CD4-positive, alpha-beta T cell treated with Interferon gamma for 1 hour (primary cell): ENCODE results near the gene HTT.

Experiments
- DNase-seq: peaks from one replicate; pipeline ENCODE4 v3.0.0-alpha.2; 2020

HTT gene

DNA sequence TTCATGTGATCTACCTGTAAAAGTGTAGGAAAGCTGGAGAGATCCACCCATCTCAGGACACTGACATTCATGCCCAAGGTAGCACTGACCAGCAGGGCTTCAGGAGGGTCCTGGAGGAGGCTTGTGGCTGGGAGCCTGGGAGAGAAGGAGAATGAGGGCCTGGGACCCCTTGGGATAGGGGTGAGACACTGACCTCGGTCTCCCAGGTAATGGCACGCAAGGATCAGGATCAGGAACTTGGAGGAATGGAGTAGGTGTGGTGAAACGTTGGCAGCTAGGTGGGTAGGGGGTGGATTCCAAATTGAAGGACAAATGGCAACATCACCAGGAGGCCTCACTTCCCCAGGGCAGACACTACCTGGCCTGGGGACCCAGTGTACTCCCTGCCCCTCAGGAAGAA lies 206.0 kb downstream of the HTT start:
- DNase-seq, result no peak

DNA sequence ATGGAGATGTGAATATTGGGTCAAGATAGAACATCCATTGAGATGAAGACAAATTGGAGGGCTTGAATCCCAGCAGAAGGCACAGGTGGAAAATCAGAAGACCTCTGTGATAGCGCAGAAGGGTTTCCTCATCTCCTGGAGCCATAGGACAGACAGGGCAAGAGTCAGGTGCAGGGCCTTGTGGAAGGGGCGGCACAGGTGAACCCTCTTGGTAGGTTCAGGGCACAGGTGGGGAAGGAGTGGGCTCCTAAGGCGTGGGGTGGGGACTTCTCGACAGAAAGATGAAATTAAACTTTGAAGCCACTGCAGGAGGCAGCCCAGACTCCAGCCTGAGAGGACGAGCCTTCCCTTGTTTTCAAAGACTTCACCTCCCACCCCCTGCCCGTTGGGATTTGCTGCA lies 209.0 kb downstream of the HTT start:
- DNase-seq, result no peak

DNA sequence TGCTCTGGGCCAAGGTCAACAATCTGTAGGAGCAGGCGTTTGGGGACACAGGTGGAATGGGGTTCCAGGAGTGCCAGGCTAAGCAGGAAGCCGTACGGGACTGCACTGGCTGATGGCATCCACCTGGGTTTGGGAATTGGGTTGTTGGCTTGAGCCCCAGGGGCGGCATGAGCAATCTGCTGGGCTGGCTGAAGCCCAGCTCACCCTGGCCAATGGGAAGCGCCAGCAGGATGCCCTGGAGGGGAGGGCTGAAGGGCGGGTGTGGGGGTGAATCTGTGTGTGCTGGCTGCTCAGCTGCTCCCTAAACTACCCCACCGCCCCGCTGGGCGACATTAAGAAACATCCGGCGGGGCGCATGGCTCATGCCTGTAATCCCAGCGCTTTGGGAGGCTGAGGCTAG lies 209.4 kb downstream of the HTT start:
- no peak for DNase-seq

DNA sequence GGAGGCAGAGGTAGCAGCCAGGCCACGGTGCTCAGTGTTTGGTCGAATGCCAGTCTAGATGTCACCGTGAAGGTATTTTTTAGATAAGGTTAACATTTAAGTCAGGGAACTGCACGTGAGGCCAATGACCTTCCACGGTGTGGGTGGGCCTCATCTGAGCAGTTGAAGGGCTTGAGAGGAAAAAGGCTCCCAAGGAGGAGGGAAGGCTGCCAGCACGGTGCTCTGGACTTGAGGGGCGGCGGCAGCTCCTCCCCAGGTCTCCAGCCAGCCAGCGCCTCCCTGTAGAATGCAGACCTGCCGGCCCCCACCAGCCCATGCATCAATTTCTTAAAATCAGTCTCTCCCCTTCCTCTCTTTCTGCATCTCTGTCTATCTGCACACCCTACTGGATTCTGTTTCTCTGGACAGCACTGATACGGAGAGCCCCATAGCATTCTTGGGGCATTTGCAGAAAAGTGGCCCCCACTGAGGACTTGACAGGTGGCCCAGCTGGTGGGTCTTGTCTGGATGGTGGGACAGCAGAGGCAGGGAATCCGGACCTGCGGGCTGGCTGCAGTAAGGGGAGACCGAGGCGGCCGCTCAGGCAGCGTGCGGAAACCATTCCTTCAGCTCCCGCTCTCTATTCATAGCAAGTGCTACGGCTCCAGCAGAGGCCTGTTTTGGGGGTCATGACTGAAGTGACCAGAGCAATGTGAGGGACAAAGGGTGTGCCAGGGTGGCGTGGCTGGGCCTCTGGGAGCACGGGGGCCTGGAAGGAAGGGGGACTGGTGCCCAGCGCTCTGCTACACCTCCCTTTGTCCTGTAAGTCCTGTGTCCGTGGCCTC lies 210.5 kb downstream of the HTT start:
- DNase-seq, result no peak

DNA sequence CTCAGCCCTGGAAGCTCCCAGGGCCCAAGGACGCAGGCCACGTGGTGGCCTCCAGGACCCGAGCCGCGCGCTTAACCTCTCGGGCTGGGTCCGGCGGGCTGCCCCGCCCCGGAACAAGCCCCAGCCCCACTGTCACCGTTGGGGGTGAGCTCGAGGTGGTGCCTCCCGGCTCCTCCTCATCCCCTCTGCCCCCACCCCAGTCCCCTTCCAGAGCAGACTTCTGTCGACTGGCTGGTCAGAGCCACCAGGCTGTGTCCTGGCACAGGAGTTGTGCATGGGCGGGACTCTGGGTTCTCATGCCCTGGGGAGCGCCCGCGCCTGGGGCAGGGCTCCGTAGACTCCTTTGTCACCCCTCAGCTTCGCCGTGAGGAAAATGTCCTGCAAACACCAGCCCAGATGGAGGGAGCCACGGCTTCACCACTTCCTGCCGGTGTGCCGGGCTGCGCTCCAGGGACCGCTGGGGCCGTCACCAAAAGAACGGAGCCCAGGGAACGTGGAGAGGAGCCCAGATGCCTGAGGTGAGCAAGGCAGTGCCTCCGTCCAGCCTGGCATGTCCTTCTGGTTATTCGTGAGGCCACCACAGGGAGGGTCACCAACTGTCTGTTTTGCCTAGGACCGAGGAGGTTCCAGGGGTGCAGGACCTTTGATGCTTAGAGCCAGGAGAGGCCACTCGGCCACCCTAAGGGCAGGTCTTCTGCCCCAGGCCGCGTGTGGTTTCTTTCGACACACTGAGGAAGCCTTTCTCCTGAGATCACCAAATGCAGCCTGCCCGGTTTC lies 211.3 kb downstream of the HTT start:
- peak; percentile 65 for DNase-seq

DNA sequence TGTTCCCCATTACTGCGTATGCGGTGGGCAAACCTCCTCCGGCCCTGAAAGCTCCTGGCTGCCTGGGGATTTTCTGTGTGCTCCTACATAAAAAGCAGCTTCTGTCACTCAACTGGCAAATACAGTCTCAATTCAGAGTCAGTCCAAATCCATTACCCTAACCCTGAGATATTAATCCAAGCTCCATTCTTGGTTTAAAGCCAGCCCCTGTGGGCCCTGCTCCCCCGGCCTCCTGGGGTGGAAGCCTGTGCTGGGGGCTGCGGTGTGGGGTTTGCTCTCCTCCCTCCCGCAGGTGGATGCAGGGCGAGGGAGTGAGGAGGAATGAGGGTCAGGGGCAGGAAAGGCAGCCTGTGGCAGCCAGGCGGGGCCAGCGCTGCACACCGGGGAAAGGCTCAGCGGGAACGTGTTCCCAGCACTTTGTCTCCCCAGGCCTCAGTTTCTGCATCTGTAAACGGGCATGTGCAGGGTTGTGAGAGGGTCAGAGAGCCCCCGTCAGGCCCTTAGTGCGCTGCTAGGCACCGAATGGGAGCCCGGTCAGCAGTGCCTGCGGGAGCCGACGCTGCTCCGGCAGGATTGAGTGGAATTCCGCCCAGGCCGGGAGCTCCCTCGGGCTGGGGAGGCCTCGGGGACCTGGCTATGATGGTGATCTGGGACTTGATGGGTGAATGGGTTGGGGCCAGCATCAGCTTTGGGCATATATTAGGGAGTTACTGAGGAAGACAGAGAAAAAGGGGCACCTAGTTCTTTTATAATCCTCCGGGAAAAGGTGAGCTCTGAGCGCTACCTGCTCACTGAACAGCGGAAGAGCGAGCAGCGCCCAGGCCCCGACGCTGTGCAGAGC lies 212.1 kb downstream of the HTT start:
- no peak for DNase-seq

DNA sequence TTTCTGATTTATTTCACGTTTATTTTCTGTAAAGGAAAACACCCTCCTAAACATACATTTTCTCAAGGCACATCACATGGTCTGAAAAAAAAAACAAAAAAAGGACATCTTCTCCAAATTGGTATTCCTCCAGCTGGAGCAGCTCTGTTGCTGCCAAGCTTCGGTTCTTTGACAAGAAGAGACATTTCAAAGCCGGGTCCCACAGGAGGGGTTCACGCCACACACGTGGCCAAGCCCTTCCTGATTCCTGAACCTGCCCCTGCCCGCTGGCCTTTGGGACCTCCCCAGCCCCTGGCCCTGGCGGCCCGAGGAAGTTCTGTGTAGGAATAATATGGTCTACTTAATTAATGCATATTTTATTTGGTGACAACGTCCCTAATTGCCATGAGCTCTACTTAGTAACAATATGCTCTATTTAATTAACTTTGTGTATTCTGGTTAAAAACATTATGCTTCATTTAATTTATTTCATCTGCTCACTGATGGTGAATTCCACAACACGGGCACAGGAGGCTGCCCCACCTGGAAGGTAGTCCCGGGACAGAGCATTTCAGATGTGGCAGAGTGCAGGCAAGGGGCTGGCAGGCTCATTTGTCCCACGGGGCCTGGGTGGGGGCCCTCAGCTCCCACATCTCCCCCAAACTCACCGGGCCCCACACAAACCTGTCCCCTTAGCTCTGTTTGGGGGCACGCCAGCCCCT lies 212.9 kb downstream of the HTT start:
- DNase-seq, result no peak

DNA sequence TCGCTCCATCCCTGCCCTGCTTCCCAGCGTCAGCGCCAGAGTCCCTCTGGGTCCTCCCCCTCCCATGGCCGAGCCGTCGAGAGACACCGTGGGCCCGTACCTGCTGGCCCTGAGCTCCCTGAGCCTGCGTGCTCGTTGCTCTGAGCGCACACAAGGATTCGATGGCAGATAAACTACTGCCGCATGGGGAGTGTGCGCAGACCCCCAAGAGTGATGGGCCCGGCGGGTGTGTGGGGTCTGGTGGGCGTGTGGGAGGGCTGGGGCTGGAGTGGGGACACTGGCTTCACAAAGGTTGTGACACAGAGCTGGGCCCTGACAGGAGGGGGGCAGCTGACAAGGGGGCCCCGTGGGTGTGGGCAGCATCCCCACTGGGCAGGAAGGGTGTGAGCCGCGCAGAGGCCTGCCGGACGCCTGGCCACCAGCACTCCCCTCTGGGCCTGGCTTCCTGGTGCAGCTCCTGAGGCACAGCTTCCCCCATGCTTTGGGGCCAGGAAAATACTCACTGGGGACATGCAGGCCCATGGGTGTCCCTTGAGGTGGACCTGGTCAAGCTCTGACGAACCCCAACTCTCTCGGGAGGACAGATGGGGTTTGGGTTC lies 213.6 kb downstream of the HTT start:
- no peak for DNase-seq

DNA sequence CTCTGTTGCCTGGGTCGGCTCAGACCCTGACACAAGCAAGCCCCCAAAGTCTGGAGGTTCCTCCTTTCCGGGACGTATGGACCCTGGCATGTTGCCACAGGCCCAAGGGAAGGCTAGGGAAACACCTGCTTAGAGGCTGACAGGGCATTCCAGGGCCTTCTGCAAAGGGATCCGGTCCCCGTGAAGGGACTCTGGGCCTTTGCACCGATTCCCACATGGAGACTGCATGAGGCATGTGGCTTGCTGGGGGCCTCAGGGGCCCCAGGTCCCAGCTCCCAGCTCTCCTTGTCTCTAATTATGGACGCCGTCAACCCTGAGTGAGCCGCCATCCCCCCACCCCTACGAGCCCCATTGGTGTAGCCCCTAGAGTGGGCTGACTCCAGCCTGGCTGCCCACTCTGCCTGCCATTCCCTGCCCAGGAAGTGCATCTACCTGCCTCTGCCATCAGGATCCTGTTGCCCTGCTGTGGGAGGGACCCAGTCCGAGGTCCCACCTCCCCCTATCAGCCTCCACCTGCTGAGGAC lies 214.2 kb downstream of the HTT start:
- no peak for DNase-seq

DNA sequence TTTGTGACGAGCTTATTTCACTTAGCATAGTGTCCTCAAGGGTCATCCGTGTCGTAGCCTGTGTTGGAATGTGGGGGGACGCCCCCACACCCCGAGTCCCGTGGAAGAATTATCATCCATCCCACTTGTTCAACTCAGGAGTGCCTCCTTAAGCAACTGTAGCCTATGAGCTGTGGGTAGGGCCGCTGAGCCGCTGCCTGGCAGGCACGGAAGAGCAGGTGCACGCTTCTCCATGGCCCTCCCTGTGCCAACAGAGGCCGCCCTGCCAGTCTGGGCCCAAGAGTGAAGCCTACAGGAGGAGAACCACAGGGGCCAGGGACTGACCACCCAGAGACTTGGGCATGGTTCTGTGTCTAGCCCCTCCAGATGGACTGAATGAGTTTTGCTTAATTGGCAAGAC lies 216.0 kb downstream of the HTT start:
- no peak for DNase-seq

DNA sequence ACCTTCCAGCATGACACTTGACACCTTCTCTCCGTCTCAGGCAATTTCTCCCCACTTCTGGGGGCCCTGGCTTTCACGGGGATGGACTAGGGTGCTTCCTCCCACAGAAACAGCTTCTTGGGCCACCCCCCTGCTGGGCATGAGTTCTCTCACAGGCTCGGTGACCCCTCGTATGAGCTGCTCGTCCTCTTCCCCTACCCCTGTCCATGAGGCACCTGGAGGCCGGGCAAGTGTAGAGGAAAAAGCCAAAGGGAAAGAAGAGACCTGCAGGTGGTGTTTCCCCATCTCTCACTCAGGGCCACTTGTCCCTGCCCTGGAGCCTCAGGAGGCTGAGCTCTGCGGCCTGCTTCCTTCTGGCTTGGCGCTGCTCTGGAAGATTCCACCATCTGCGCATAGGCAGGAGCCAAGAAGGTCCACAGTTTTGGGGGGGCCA lies 216.4 kb downstream of the HTT start:
- DNase-seq, result no peak

DNA sequence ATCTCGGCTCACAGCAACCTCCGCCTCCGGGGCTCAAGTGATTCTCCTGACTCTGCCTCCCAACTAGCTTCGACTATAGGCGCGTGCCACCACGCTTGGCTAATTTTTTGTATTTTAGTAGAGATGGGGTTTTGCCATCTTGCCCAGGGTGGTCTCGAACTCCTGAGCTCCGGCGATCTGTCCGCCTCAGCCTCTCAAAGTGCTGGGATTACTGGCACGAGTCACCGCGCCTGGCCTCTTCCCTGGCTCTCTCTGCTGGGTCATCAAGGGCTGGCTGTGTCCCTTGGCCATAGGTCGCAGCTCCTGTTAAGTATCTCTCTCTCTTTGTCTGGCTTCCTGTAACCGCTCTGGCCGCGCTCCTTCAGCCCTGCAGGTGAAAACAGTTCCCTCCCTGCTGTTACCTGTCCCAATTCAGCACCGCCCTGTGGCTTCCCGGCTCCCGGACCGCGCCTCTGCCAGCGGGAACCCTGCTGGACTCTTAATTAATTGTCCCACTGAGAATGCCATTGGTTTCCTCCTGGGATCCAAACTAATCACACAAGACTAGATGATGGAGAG lies 217.0 kb downstream of the HTT start:
- DNase-seq, result no peak

DNA sequence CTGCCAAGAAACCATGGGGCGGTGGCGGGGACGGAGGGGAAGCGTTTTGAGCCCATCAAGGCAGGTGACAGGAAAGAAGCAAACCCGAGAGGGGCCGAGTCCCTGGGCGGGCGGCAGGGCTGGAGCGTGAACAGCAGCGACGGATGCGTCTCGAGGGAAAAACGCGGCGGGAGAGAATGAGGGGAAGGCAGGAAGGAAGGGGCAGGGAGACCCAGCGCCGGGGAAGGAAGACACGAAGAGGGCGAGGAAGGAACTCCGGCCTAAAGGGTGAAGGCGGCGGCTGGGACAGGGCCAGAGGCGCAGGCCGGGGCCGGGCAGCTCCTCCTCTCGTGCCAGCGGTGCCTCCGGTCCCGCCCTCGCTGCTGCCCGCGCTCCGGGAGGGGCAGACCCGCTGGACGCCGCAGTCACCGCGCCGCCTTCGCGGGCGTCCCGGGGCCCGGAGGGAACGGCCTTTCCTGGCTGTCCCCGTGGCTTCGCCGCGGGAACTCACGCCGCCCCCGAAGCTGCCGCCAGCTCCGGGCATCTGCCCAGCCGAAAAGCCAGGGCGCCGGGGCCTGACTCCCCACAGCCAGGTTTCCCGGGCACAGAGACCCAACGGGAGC lies 217.6 kb downstream of the HTT start:
- no peak for DNase-seq

DNA sequence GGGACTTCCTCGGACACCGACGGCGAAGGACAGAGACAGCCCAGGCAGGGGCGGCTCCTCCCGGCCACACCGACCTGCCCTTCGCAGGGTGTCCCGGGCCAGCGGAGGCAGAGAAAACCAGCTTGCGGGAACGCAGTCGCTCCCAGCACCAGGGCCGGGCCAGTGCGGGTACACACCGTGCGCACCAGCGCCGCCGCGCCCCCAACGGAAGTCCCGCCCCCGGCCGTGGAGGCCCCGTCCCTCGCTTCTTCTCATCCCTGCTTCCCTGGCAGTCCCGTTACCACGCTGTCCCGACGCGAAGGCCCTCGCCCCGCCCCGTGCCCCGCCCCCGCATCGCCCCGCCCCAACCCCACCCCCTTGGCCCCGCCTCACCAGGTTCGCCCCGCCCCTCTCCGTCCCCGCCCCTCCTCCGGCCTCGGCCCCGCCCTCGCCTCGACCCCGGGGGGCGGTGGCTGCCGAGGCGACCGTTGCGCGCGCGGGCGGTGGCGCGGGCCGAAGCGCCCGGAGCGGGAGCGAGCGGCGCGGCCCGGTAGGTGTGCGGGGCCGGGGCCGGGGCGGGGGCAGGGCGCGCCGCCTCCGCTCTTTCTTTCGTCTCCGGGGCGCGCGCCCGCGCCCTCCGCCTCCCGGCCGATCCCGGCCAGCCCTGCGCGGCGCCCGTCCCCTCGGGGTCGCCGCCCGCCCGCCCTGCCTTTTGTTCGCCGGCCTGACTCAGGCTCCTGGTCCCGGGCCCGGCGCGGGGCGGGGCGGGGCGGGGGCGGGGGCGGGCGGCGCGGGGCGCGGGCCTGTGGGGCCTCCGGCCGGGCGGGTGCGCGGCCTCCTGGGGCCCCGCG lies 218.3 kb downstream of the HTT start, which contains the start of gene RGS12:
RGS12 (plus strand) TSS at position 451 of the 830 bp plus-strand sequence. CDS start 23,150 bp downstream, outside the sequence.
- peak; percentile 86 for DNase-seq
